Neural progenitor cell (in vitro differentiated cells): ENCODE results near the gene IL6ST. TPM values are rescaled to one million over a fixed set of nuclear protein-coding genes. Genes with fewer than 3 reads are reported as not detected.

ENCODE experiments used
- DNase-seq: peaks from one replicate; pipeline ENCODE4 v3.0.0-alpha.2; 2016; ENCODE audit warnings: low spot score
- H2AFZ ChIP-seq: fragments of 200-600 bp; sonication (generic); replicated peaks from 2 replicates; pipeline ENCODE4 v1.6.1; 2016; ENCODE audit warnings: antibody characterized with exemption
- H3F3A ChIP-seq: fragments of 200-600 bp; sonication (generic); 2 replicates; pipeline ENCODE4 v1.6.1; 2016; ENCODE audit warnings: antibody characterized with exemption, low read depth
- H3K27ac ChIP-seq: fragments of 200-600 bp; sonication (generic); 2 replicates; pipeline ENCODE4 v1.5.1; 2016; ENCODE audit warnings: mild to moderate bottlenecking
- H3K27me3 ChIP-seq: fragments of 200-600 bp; sonication (generic); 2 replicates; pipeline ENCODE4 v1.6.1; 2016; ENCODE audit warnings: mild to moderate bottlenecking, moderate library complexity
- H3K36me3 ChIP-seq: fragments of 200-600 bp; sonication (generic); 2 replicates; pipeline ENCODE4 v1.5.1; 2016
- H3K4me1 ChIP-seq: fragments of 200-600 bp; sonication (generic); 2 replicates; pipeline ENCODE4 v1.6.1; 2016; ENCODE audit warnings: mixed run types
- H3K4me2 ChIP-seq: fragments of 200-600 bp; sonication (generic); 2 replicates; pipeline ENCODE4 v1.6.1; 2016
- H3K4me3 ChIP-seq: fragments of 200-600 bp; sonication (generic); 2 replicates; pipeline ENCODE4 v1.5.1; 2016
- H3K79me2 ChIP-seq: fragments of 200-600 bp; sonication (generic); 2 replicates; pipeline ENCODE4 v1.6.1; 2016; ENCODE audit warnings: low read depth
- H3K9ac ChIP-seq: fragments of 200-600 bp; sonication (generic); 2 replicates; pipeline ENCODE4 v1.6.1; 2016
- H3K9me3 ChIP-seq: fragments of 200-600 bp; sonication (generic); 2 replicates; pipeline ENCODE4 v1.5.1; 2016; ENCODE audit warnings: low read depth
- H4K20me1 ChIP-seq: fragments of 200-600 bp; sonication (generic); 2 replicates; pipeline ENCODE4 v1.6.1; 2016; ENCODE audit warnings: low read depth
- H3K27ac Mint-ChIP-seq: 3 replicates; pipeline ENCODE4 v1.8.0; 2021; ENCODE audit warnings: mixed read lengths
- H3K27me3 Mint-ChIP-seq: 2 replicates; pipeline ENCODE4 v1.8.0; 2022; ENCODE audit warnings: low read depth, mild to moderate bottlenecking, inconsistent platforms, moderate library complexity, mixed read lengths; ENCODE audit not compliant: insufficient read depth
- H3K36me3 Mint-ChIP-seq: 3 replicates; pipeline ENCODE4 v1.8.0; 2021; ENCODE audit warnings: mixed read lengths
- H3K4me1 Mint-ChIP-seq: 3 replicates; pipeline ENCODE4 v1.8.0; 2021; ENCODE audit warnings: mixed read lengths
- H3K4me3 Mint-ChIP-seq: 3 replicates; pipeline ENCODE4 v1.8.0; 2021; ENCODE audit warnings: mild to moderate bottlenecking, moderate library complexity, mixed read lengths
- H3K9me3 Mint-ChIP-seq: 3 replicates; pipeline ENCODE4 v1.8.0; 2020; ENCODE audit warnings: mixed read lengths
- EZH2 ChIP-seq: fragments of 200-600 bp; sonication (generic); IDR thresholded peaks from 2 replicates; pipeline ENCODE4 v1.6.1; 2017; ENCODE audit warnings: antibody characterized with exemption, mild to moderate bottlenecking, moderate library complexity
- EZH2phosphoT487 ChIP-seq: fragments of 200-600 bp; sonication (generic); IDR thresholded peaks from 2 replicates; pipeline ENCODE4 v1.6.1; 2017; ENCODE audit warnings: antibody characterized with exemption
- total RNA-seq: library from RNA; depleted of rRNA; stranded (reverse); fragments of >200 nt; gene quantifications from 2 replicates; pipeline ENCODE4 v1.2.3, GENCODE V29; 2015; ENCODE audit warnings: low replicate concordance
- TF ChIP-seq, protein P1 (sequence below): fragments of 200-600 bp; sonication (generic); IDR thresholded peaks from 2 replicates; pipeline ENCODE4 v1.5.1; 2017; ENCODE audit warnings: antibody characterized with exemption, mild to moderate bottlenecking

Gene IL6ST
- total RNA-seq, 1 donor from 2014 or later = 54.6 TPM

GRCh38 chr5:56012281-56012963 is 17.7 kb upstream of the IL6ST start:
- no peak for DNase-seq
- no peak overlapping the region for H3K9ac ChIP-seq
- no peaks in the 10 kb centered on the region for H3K36me3 Mint-ChIP-seq
- no peak overlapping the region for H3K27ac ChIP-seq
- H3F3A ChIP-seq = no peaks in the 10 kb centered on the region
- no peaks in the 10 kb centered on the region for H4K20me1 ChIP-seq
- no peaks in the 10 kb centered on the region for H3K9me3 ChIP-seq
- no peak overlapping the region for H3K4me3 ChIP-seq
- no peaks in the 10 kb centered on the region for H3K27me3 ChIP-seq
- H3K4me2 ChIP-seq = no peak overlapping the region
- H3K4me1 Mint-ChIP-seq = no peaks in the 10 kb centered on the region
- H3K4me1 ChIP-seq = no peaks in the 10 kb centered on the region
- no peaks in the 10 kb centered on the region for H3K36me3 ChIP-seq
- no peak overlapping the region for H3K27ac Mint-ChIP-seq
- no peak overlapping the region for H3K4me3 Mint-ChIP-seq
- H3K9me3 Mint-ChIP-seq = peaks cover 8% of the 10 kb centered on the region
- H3K79me2 ChIP-seq = no peaks in the 10 kb centered on the region
- TF ChIP-seq EZH2phosphoT487 (no peak), EZH2 (no peak)
- TF ChIP-seq, protein P1, sequence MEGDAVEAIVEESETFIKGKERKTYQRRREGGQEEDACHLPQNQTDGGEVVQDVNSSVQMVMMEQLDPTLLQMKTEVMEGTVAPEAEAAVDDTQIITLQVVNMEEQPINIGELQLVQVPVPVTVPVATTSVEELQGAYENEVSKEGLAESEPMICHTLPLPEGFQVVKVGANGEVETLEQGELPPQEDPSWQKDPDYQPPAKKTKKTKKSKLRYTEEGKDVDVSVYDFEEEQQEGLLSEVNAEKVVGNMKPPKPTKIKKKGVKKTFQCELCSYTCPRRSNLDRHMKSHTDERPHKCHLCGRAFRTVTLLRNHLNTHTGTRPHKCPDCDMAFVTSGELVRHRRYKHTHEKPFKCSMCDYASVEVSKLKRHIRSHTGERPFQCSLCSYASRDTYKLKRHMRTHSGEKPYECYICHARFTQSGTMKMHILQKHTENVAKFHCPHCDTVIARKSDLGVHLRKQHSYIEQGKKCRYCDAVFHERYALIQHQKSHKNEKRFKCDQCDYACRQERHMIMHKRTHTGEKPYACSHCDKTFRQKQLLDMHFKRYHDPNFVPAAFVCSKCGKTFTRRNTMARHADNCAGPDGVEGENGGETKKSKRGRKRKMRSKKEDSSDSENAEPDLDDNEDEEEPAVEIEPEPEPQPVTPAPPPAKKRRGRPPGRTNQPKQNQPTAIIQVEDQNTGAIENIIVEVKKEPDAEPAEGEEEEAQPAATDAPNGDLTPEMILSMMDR = no peak
- H2AFZ ChIP-seq = no peak overlapping the region
- H3K27me3 Mint-ChIP-seq = peaks cover 2% of the 10 kb centered on the region

DNA sequence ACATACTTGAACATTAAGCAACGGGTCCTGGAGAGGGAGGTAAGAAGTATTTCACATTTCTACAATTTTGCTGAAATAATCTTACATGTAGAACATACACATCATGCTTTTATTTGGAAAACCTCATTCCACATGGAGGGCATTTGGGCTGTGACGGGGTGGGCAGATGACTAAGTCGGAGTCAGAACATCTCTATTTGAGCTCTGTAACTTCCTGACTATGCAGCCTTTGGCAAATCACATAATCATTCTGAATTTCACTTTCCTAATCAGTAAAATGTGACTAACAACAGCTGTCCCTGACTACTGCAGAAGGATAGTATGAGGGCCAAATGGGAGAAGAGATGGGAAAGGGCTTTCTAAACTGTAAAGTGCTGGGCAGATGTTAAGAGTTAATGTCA is 17.1 kb upstream of the IL6ST start:
- no peak overlapping the region for H2AFZ ChIP-seq
- DNase-seq = no peak
- H3K4me2 ChIP-seq = no peak overlapping the region
- Mint-ChIP-seq H3K4me3 (no peak overlapping the region), H3K9me3 (peaks cover 8% of the 10 kb centered on the region), H3K27ac (no peak overlapping the region), H3K4me1 (no peaks in the 10 kb centered on the region), H3K36me3 (no peaks in the 10 kb centered on the region), H3K27me3 (peaks cover 2% of the 10 kb centered on the region)
- H3K79me2 ChIP-seq = no peaks in the 10 kb centered on the region
- no peaks in the 10 kb centered on the region for H4K20me1 ChIP-seq
- H3K4me3 ChIP-seq = no peak overlapping the region
- H3K4me1 ChIP-seq = no peaks in the 10 kb centered on the region
- no peaks in the 10 kb centered on the region for H3K36me3 ChIP-seq
- H3K27me3 ChIP-seq = no peaks in the 10 kb centered on the region
- no peaks in the 10 kb centered on the region for H3F3A ChIP-seq
- H3K9ac ChIP-seq = no peak overlapping the region
- H3K27ac ChIP-seq = no peak overlapping the region
- H3K9me3 ChIP-seq = no peaks in the 10 kb centered on the region
- TF ChIP-seq, protein P1 = no peak
- TF ChIP-seq EZH2phosphoT487 (no peak), EZH2 (no peak)

DNA sequence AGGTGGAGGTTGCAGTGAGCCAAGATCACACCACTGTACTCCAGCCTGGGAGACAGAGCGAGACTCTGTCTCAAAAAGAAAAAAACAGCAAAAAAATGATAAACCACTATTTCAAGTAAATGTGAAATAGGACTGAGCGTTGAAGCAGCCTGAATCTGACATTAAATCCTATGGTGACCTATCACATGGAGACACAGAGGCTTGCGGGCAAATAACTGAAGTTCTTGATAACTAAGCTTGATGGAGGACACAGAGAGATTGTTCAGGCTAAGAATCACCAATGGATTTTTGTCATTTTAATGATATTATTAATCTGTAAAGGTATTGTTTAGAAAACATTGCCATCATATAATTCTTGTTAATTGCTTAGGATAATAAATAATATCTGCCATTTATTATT is 15.7 kb upstream of the IL6ST start:
- Histone ChIP-seq H3K4me1 (no peaks in the 10 kb centered on the region), H3K4me2 (no peak overlapping the region), H3K4me3 (no peak overlapping the region), H3K27me3 (no peaks in the 10 kb centered on the region), H3K9me3 (no peaks in the 10 kb centered on the region), H4K20me1 (no peaks in the 10 kb centered on the region), H3F3A (no peaks in the 10 kb centered on the region), H3K36me3 (no peaks in the 10 kb centered on the region), H3K9ac (no peak overlapping the region), H2AFZ (no peak overlapping the region), H3K79me2 (no peaks in the 10 kb centered on the region), H3K27ac (no peak overlapping the region)
- Mint-ChIP-seq H3K36me3 (no peaks in the 10 kb centered on the region), H3K4me1 (no peaks in the 10 kb centered on the region), H3K4me3 (no peak overlapping the region), H3K9me3 (no peaks in the 10 kb centered on the region), H3K27ac (no peak overlapping the region), H3K27me3 (peaks cover 2% of the 10 kb centered on the region)
- DNase-seq = no peak
- TF ChIP-seq, protein P1 = no peak
- no peak for TF ChIP-seq EZH2
- no peak for TF ChIP-seq EZH2phosphoT487
